MM.1S (cell line): ENCODE data around the gene TMCO4.

Experiments
- EZH2 ChIP-seq: fragments of 300-600 bp; sonication (generic); optimal IDR thresholded peaks from 2 replicates; pipeline ENCODE3; 2017; ENCODE audit warnings: low read depth, mild to moderate bottlenecking, antibody characterized with exemption, low read length, mixed read lengths
- EZH2phosphoT487 ChIP-seq: fragments of 300-600 bp; sonication (generic); IDR thresholded peaks from 2 replicates; pipeline ENCODE4 v1.6.1; 2018; ENCODE audit warnings: antibody characterized with exemption, low read length
- TF ChIP-seq, protein P1 (sequence below): fragments of 300-600 bp; sonication (generic); IDR thresholded peaks from 2 replicates; pipeline ENCODE4 v1.5.1; 2016; ENCODE audit warnings: antibody characterized with exemption, low read length, mixed read lengths

DNA sequence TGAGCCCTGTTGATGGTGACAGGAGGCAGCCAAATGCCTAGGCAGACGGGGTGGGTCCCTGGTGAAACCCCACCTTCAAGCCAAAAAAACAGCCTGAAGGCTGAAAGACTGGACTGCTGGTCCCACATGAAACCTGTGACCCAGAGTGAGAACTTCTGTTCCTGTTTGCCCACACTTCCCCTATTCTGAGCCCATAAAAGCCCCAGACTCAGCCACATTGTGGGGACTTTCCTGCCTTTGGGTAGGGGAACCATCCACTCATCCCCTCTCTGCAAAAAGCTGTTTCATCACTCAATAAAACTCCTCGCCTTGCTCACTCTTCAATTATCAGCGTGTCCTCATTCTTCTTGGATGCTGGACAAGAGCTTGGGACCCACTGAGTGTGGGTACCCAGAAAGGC lies 109.9 kb downstream of the TMCO4 start:
- TF ChIP-seq, protein P1, sequence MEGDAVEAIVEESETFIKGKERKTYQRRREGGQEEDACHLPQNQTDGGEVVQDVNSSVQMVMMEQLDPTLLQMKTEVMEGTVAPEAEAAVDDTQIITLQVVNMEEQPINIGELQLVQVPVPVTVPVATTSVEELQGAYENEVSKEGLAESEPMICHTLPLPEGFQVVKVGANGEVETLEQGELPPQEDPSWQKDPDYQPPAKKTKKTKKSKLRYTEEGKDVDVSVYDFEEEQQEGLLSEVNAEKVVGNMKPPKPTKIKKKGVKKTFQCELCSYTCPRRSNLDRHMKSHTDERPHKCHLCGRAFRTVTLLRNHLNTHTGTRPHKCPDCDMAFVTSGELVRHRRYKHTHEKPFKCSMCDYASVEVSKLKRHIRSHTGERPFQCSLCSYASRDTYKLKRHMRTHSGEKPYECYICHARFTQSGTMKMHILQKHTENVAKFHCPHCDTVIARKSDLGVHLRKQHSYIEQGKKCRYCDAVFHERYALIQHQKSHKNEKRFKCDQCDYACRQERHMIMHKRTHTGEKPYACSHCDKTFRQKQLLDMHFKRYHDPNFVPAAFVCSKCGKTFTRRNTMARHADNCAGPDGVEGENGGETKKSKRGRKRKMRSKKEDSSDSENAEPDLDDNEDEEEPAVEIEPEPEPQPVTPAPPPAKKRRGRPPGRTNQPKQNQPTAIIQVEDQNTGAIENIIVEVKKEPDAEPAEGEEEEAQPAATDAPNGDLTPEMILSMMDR = no peak
- TF ChIP-seq EZH2 = no peak
- TF ChIP-seq EZH2phosphoT487 = no peak
